DOHH2 (cell line): Measurements from ENCODE around the gene CNPPD1.

Experiments used
- H3F3A ChIP-seq: fragments of 200-600 bp; sonication (generic), shearing (Covaris generic); 2 replicates; pipeline ENCODE4 v1.6.0; 2016; ENCODE audit warnings: antibody characterized with exemption, mild to moderate bottlenecking; ENCODE audit not compliant: control insufficient read depth, insufficient read depth
- H3K27ac ChIP-seq: fragments of 200-600 bp; sonication (generic); 2 replicates; pipeline ENCODE4 v1.5.1; 2014; ENCODE audit warnings: low read depth, mild to moderate bottlenecking, low read length, moderate library complexity
- H3K27me3 ChIP-seq: fragments of 200-600 bp; sonication (generic); 2 replicates; pipeline ENCODE4 v1.6.1; 2014; ENCODE audit warnings: mild to moderate bottlenecking, low read length, mixed read lengths; ENCODE audit not compliant: control insufficient read depth
- H3K36me3 ChIP-seq: fragments of 200-600 bp; sonication (generic); 2 replicates; pipeline ENCODE4 v1.6.1; 2014; ENCODE audit warnings: mild to moderate bottlenecking, low read length, moderate library complexity, mixed read lengths; ENCODE audit not compliant: control insufficient read depth
- H3K4me1 ChIP-seq: fragments of 200-600 bp; sonication (generic); 2 replicates; pipeline ENCODE4 v1.6.1; 2014; ENCODE audit warnings: mild to moderate bottlenecking, low read length, mixed read lengths; ENCODE audit not compliant: control insufficient read depth
- H3K4me2 ChIP-seq: fragments of 200-600 bp; sonication (generic); 2 replicates; pipeline ENCODE4 v1.6.0; 2014; ENCODE audit warnings: mild to moderate bottlenecking, low read length, moderate library complexity
- H3K4me3 ChIP-seq: fragments of 200-600 bp; sonication (generic); 2 replicates; pipeline ENCODE4 v1.5.1; 2014; ENCODE audit warnings: mild to moderate bottlenecking, low read length, mixed read lengths
- H3K79me2 ChIP-seq: fragments of 200-600 bp; sonication (generic); 2 replicates; pipeline ENCODE4 v1.6.1; 2014; ENCODE audit warnings: mild to moderate bottlenecking, low read length, mixed read lengths; ENCODE audit not compliant: control insufficient read depth
- H3K9me2 ChIP-seq: fragments of 200-600 bp; sonication (generic); replicated peaks from 2 replicates; pipeline ENCODE4 v1.6.1; 2014; ENCODE audit warnings: mild to moderate bottlenecking, low read length, mixed read lengths; ENCODE audit not compliant: control insufficient read depth
- H3K9me3 ChIP-seq: fragments of 200-600 bp; sonication (generic); 2 replicates; pipeline ENCODE4 v1.6.1; 2014; ENCODE audit warnings: antibody characterized with exemption, low read length, mixed read lengths; ENCODE audit not compliant: control insufficient read depth, insufficient read depth
- H4K20me1 ChIP-seq: fragments of 200-600 bp; sonication (generic); 2 replicates; pipeline ENCODE4 v1.6.0; 2014; ENCODE audit warnings: low read depth, mild to moderate bottlenecking, antibody characterized with exemption, low read length, moderate library complexity; ENCODE audit not compliant: control insufficient read depth, insufficient read depth
- CTCF ChIP-seq: fragments of 200-600 bp; sonication (generic); IDR thresholded peaks from one replicate; pipeline ENCODE4 v1.5.1; 2014; ENCODE audit warnings: antibody characterized with exemption, mild to moderate bottlenecking, low read depth, low read length; ENCODE audit not compliant: poor library complexity, severe bottlenecking
- EZH2phosphoT487 ChIP-seq: fragments of 200-600 bp; sonication (generic); IDR thresholded peaks from 2 replicates; pipeline ENCODE4 v1.6.1; 2017; ENCODE audit warnings: borderline replicate concordance, mild to moderate bottlenecking, antibody characterized with exemption, low read length, moderate library complexity, mixed read lengths

Gene CNPPD1

GRCh38 chr2:219215871-219216534 is 39.3 kb upstream of the CNPPD1 start:
- Histone ChIP-seq H3K4me3 (no peak overlapping the region), H3K9me3 (no peaks in the 10 kb centered on the region), H3K79me2 (peaks cover 18% of the 10 kb centered on the region), H3K4me1 (peaks cover 21% of the 10 kb centered on the region), H3K4me2 (no peak overlapping the region), H4K20me1 (no peaks in the 10 kb centered on the region), H3F3A (no peaks in the 10 kb centered on the region), H3K27me3 (no peaks in the 10 kb centered on the region), H3K9me2 (no peaks in the 10 kb centered on the region), H3K36me3 (peaks cover 66% of the 10 kb centered on the region), H3K27ac (no peak overlapping the region)
- no peak for TF ChIP-seq EZH2phosphoT487
- TF ChIP-seq CTCF, result no peak

- TF ChIP-seq CTCF (no peak), EZH2phosphoT487 (no peak)
Measured at GRCh38 chr2:219214786-219215185, 38.1 kb upstream of the CNPPD1 start.

GRCh38 chr2:219214141-219214540 is 37.4 kb upstream of the CNPPD1 start:
- peaks cover 65% of the 10 kb centered on the region for H3K36me3 ChIP-seq
- TF ChIP-seq EZH2phosphoT487, result no peak
- no peak for TF ChIP-seq CTCF
- H3K4me1 ChIP-seq, result peaks cover 18% of the 10 kb centered on the region

More at GRCh38 chr2:219214786-219215185, 38.1 kb upstream of the CNPPD1 start:
- Histone ChIP-seq H3K9me2 (no peaks in the 10 kb centered on the region), H3K79me2 (peaks cover 18% of the 10 kb centered on the region), H3K4me1 (peaks cover 21% of the 10 kb centered on the region), H3K4me2 (no peak overlapping the region), H3F3A (no peaks in the 10 kb centered on the region), H3K27me3 (no peaks in the 10 kb centered on the region), H3K4me3 (no peak overlapping the region), H3K9me3 (no peaks in the 10 kb centered on the region), H4K20me1 (no peaks in the 10 kb centered on the region), H3K36me3 (peaks cover 65% of the 10 kb centered on the region), H3K27ac (no peak overlapping the region)

More at GRCh38 chr2:219214141-219214540, 37.4 kb upstream of the CNPPD1 start:
- H3F3A ChIP-seq, result no peaks in the 10 kb centered on the region
- peaks cover 18% of the 10 kb centered on the region for H3K79me2 ChIP-seq
- H3K4me3 ChIP-seq, result no peak overlapping the region
- no peaks in the 10 kb centered on the region for H3K9me2 ChIP-seq
- no peaks in the 10 kb centered on the region for H3K9me3 ChIP-seq
- H3K27ac ChIP-seq, result no peak overlapping the region
- H4K20me1 ChIP-seq, result no peaks in the 10 kb centered on the region
- H3K4me2 ChIP-seq, result no peak overlapping the region
- no peaks in the 10 kb centered on the region for H3K27me3 ChIP-seq
